Activated gamma-delta T cell treated with anti-CD3 and anti-CD28 coated beads, Interleukin-2, amount 50 U/mL, for 16 hours (primary cell): ENCODE measurements around the gene MB.

Source experiments
- DNase-seq: peaks from one replicate; pipeline ENCODE4 v3.0.0-alpha.2; 2020; ENCODE audit warnings: low read depth

MB gene

GRCh38 chr22:35615156-35615555 lies 2.0 kb downstream of the MB start:
- no peak for DNase-seq

- no peak for DNase-seq
These were observed 2.7 kb downstream of the MB start for GRCh38 chr22:35614404-35614803.

GRCh38 chr22:35612903-35613302 lies 4.2 kb downstream of the MB start:
- DNase-seq, result no peak

- DNase-seq, result no peak
These were observed 5.1 kb downstream of the MB start for GRCh38 chr22:35611891-35612576.

GRCh38 chr22:35611200-35611890 lies 5.8 kb downstream of the MB start:
- DNase-seq, result peak; percentile 5

- no peak for DNase-seq
These were observed 6.4 kb downstream of the MB start for GRCh38 chr22:35610741-35611140.

GRCh38 chr22:35609761-35610160 lies 7.4 kb downstream of the MB start:
- no peak for DNase-seq

DNA sequence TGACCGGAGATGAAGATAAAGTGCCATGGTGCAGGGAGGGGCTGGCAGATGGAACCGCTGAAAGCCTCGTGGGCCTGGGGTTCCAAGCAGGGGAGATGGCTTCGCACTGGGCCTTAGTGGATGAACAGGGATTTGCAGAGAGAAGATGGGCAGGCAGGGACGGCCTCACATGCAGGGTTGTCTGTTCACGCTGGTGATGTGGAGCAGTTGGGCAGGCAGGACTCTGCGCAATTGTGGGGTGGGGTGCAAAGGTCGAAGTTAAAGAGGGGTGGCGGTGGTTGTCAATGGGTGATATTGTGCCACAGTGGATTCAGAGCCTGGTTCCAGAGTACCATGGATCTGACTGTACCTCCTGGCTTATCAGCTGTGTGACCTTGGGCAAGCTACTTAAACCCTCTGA lies 7.9 kb downstream of the MB start:
- DNase-seq, result no peak

DNA sequence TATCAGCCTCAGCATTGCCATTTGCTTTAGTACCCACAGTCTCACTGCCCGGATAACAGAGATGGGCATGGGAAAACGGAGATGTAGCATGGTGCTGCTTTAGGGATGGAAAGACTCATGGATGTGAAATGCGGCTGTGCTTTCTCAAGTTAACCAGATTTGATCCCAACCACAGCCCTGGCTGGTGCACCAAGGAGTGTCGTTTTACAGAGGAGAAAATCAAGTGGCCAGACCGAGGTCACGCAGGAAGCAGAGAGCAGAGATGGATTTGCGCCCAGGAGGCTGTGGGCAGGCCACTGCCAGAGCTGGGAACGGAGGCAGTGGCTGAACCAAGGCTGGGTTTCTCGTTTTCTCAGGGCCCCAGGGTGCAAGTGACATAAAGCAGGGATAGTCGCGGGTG lies 9.0 kb downstream of the MB start:
- DNase-seq, result no peak

DNA sequence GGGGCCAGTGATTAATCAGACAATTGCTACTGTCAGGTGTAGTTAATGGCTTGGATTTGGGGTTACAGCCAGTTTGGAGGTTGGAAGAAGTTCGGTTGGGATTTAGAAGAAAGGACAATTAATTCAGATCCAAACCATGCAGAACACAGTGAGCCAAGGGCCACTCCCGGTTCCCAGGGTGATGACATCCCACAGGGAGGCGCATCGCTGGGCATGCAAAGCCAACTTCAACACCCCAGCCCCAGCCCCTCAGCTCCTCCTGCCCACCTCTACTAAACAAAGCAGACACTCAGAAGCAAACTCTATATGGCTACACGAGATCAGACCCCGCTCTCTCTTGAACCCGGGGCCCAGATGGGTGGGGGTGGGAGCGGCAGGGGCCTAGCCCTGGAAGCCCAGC lies 10.2 kb downstream of the MB start:
- DNase-seq, result no peak

DNA sequence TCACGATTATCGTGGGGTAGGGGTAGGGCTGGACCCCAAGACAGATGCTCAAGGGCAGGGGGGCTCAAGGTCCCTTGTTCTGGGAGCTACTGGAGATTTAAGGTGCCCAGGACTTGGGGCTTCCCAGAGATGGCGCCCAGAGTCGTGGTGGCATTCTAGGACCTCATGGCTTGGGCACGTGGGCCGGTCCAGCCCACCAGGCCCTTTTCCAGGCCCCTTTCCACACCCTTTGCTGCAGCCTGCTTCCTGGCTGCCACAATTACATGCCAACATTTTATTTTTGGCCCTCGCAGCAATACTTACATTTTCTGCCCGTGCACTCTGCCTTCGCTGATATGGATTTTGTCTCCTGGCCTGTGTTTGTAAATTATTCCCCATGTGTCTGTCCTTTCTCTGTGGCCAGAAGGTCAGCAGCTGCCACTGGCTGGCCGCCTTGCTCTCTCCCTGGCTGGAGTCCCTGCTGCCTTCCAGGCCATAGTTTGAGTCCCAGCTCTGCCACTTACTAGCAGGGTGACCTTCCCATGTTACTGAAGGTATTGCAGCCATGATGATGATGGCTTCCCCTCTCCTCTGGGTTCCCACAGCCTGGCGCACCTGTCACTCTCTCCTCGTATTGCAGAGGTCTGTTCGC lies 11.2 kb downstream of the MB start:
- no peak for DNase-seq

DNA sequence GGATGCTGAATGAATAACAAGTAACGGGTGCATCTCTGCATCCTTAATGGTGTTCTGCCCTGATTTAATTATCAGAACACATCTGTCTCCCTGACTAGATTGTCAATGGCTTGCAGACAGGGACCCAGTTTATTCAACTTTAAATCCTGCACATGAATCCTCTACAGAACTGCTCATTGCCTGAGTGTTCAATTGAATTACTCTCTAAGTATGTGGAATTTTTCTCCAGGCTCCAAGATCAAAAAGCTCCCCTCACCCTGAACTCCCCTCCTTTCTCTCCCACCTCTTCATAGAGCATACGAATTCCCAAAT lies 11.8 kb downstream of the MB start:
- no peak for DNase-seq

- DNase-seq, result no peak
These were observed 12.3 kb downstream of the MB start for GRCh38 chr22:35604621-35605368.

GRCh38 chr22:35601743-35602615 lies 15.2 kb downstream of the MB start:
- no peak for DNase-seq

DNA sequence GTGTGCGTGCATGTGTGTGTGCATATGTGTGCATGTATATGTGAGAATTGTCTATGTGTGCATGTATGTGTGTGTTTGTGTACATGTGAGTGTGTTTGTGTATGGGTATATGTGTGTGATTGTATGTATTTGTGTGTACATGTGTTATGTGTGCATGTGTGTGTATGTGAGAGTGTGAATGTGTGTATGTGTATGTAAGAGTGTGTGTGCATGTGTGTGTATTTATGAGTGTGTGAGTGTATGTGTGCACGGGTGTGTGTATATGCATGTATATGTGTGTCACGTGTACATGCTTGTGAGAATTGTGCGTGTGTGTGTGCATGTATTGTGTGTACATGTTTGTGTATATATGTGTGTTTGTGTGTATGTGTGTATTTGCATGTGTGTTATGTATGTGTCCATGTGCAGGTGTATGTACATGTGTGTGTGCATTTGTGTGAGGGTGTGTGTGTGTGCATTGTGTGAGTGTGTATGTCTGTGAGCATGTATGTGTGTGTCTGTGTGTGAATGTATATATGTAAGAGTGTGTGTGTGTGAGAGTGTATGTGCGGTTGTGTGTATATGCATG lies 16.0 kb downstream of the MB start:
- no peak for DNase-seq

GRCh38 chr22:35600476-35600875 lies 16.7 kb downstream of the MB start:
- DNase-seq, result no peak

DNA sequence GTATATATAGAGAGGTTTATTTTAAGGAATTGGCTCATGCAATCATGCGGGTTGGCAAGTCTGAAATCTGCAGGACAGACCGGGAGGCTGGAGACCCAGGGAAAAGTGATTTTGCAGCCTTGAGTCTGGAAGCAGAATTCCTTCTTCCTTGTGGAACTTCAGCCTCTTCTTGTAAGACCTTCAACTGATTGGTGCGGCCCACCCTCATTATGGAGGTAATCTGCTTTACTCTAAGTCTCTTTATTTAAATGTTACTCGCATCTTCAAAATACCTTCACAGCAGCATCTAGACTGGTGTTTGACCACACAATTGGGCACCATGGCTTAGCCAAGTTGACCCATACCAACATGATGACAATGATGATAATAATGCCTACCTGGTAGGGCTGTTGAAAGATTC lies 17.8 kb downstream of the MB start:
- DNase-seq, result no peak

DNA sequence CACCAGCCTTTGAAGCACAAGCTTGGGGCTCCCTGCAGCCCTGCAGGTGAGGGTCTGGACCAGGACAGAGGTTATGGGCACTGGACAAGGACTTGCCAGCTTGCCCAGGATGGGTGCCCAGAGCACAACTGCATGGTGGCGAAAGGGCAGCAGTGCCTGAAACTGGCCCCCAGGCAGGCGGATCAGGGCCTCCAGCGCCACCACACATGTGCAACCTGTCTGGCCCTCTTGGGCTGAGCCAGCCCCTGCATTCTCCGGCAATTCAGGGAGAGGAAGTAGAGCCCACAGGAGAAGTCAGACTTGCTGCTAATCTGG lies 18.8 kb downstream of the MB start:
- no peak for DNase-seq

DNA sequence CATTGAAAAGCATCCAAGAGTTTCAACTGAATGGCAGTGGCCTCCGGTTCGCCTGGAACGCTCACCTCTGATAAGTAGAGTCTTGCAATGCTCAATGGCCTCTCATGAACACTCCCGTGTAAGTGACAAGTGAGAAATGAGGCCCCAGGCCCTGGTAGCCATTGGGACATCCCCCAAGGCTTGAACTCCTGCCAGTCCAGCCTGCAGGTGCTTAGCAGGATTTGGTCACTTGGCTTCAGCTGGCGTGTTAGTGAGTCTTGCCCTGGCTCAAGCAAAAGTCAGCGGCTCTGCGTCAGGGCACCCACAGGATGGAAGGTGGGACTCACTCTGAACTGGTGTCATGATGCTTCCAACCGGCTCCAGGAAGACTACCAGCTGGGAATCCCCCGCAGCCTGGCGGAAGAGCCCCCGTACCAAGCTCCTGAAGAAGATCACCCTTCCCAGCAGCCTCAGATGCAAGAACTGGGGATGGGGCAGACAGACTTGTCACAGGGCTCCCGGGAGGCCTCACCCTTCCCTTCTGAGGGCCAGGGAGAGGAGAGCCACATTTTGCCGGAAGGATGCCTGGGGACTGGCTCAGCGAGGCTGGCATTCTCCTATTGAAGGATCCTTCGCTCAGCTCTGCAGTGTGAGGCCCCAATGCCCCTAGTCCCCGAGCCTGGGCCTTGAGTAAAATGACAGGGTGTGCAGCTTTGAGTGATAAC lies 19.3 kb downstream of the MB start:
- no peak for DNase-seq

- no peak for DNase-seq
These were observed 20.3 kb downstream of the MB start for GRCh38 chr22:35596821-35597220.

DNA sequence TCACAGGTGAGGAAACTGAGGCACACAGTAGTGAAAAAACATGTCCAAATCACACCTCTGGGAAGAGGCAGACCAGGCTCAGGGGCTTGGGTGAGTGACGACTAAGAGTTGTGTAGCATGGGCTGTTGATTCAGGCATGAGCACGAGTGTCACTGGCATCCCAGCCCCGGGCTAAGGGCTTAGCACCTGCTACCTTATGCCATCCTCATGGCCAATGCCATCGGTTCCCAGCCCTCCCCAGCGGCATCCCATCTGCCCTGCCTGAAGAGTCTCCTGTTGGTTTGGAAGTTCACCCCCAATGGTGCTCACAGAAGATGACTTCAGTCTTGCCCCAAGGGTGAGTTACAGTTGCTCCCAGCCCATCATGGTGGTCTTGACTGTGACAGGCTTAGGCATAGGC lies 22.4 kb downstream of the MB start:
- DNase-seq, result no peak
